Parathyroid adenoma (tissue), 2 donors: ENCODE measurements around the gene GSDME.
A peak's percentile ranks its signal among the peaks of the same experiment; 100 is the strongest.

Source experiments
- H2AFZ ChIP-seq: fragments of 300-600 bp; sonication (generic); one replicate; pipeline ENCODE4 v1.7.0; 2017; ENCODE audit warnings: antibody characterized with exemption, mild to moderate bottlenecking
- H3K27ac ChIP-seq: fragments of 300-600 bp; sonication (generic); one replicate; pipeline ENCODE4 v1.7.0; 2017
- H3K27me3 ChIP-seq: fragments of 300-600 bp; sonication (generic); one replicate; pipeline ENCODE4 v1.7.0; 2017; ENCODE audit warnings: low read length; ENCODE audit not compliant: control insufficient read depth, insufficient read depth
- H3K36me3 ChIP-seq: fragments of 300-600 bp; sonication (generic); one replicate; pipeline ENCODE4 v1.7.0; 2017; ENCODE audit warnings: low read length; ENCODE audit not compliant: control insufficient read depth, insufficient read depth
- H3K4me1 ChIP-seq: fragments of 300-600 bp; sonication (generic); one replicate; pipeline ENCODE4 v1.7.0; 2017; ENCODE audit warnings: control low read depth
- H3K4me2 ChIP-seq: fragments of 300-600 bp; sonication (generic); one replicate; pipeline ENCODE4 v1.7.0; 2017; ENCODE audit warnings: low read length
- H3K4me3 ChIP-seq: fragments of 300-600 bp; sonication (generic); one replicate; pipeline ENCODE4 v1.7.0; 2017; ENCODE audit warnings: low read depth, low read length
- H3K79me2 ChIP-seq: fragments of 300-600 bp; sonication (generic); one replicate; pipeline ENCODE4 v1.7.0; 2017; ENCODE audit warnings: control low read depth
- H3K9ac ChIP-seq: fragments of 300-600 bp; sonication (generic); one replicate; pipeline ENCODE4 v1.7.0; 2017; ENCODE audit warnings: mild to moderate bottlenecking
- H3K9me3 ChIP-seq: fragments of 300-600 bp; sonication (generic); one replicate; pipeline ENCODE4 v1.7.0; 2017; ENCODE audit warnings: low read length; ENCODE audit not compliant: control insufficient read depth
- TF ChIP-seq, protein P1 (sequence below): fragments of 300-600 bp; sonication (generic); IDR thresholded peaks from one replicate; pipeline ENCODE4 v1.7.0; 2017; ENCODE audit warnings: antibody characterized with exemption, mild to moderate bottlenecking
- donor health status: primary hyperparathyroidism.

GSDME gene

DNA sequence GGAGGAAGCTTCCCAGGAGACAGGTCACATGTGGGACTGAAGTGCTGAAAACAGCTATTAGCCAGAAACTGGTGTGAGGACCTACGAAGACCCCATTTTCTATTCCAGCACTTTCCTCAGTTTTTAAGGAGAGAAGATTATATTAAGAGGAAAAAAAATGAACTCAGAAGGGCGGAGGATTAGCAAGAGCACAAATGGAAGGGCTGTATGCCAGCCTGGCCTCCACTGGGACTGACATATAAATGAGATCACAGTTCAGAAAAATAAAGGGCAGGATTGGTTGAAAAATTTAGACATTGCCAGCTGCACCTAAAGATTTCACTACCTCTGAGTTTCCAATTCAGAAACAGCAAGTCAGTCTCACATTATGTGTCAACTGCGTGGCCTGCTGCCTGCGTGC is 53.0 kb downstream of the GSDME start:
- TF ChIP-seq, protein P1, sequence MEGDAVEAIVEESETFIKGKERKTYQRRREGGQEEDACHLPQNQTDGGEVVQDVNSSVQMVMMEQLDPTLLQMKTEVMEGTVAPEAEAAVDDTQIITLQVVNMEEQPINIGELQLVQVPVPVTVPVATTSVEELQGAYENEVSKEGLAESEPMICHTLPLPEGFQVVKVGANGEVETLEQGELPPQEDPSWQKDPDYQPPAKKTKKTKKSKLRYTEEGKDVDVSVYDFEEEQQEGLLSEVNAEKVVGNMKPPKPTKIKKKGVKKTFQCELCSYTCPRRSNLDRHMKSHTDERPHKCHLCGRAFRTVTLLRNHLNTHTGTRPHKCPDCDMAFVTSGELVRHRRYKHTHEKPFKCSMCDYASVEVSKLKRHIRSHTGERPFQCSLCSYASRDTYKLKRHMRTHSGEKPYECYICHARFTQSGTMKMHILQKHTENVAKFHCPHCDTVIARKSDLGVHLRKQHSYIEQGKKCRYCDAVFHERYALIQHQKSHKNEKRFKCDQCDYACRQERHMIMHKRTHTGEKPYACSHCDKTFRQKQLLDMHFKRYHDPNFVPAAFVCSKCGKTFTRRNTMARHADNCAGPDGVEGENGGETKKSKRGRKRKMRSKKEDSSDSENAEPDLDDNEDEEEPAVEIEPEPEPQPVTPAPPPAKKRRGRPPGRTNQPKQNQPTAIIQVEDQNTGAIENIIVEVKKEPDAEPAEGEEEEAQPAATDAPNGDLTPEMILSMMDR, result no peak
- H3K9me3 ChIP-seq, result no peaks in the 10 kb centered on the region
- H3K27ac ChIP-seq, result no peak overlapping the region
- H3K4me1 ChIP-seq, result peaks cover 21% of the 10 kb centered on the region
- no peak overlapping the region for H3K9ac ChIP-seq
- no peaks in the 10 kb centered on the region for H3K27me3 ChIP-seq
- no peaks in the 10 kb centered on the region for H3K79me2 ChIP-seq
- H3K4me2 ChIP-seq, result no peak overlapping the region
- no peak overlapping the region for H3K4me3 ChIP-seq
- H3K36me3 ChIP-seq, result no peaks in the 10 kb centered on the region
- H2AFZ ChIP-seq, result no peak overlapping the region

DNA sequence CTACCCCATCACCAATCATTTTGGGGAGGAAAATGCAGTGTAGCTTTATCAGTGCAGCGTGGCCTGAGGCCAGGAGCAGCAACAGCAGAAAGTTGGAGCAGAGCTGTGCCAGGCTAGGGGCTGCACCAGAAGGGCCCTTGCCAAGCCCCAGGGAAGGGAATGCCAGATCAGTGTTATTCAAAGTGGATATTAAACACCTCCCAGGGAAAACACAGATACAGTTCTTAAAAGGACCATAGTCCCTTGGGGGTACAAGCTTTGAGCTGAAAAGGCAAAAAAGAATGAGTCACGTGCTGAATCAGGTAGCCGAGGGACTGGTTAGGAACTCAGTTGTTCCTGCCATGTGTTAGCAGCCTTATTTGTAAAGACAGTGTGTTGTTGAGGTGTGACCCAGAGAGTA is 54.0 kb downstream of the GSDME start:
- Histone ChIP-seq H3K79me2 (no peaks in the 10 kb centered on the region), H3K4me2 (no peak overlapping the region), H3K4me1 (peaks cover 21% of the 10 kb centered on the region), H3K9me3 (no peaks in the 10 kb centered on the region), H3K27me3 (no peaks in the 10 kb centered on the region), H3K27ac (no peak overlapping the region), H3K36me3 (no peaks in the 10 kb centered on the region), H3K4me3 (no peak overlapping the region), H2AFZ (no peak overlapping the region), H3K9ac (no peak overlapping the region)
- TF ChIP-seq, protein P1, result no peak

DNA sequence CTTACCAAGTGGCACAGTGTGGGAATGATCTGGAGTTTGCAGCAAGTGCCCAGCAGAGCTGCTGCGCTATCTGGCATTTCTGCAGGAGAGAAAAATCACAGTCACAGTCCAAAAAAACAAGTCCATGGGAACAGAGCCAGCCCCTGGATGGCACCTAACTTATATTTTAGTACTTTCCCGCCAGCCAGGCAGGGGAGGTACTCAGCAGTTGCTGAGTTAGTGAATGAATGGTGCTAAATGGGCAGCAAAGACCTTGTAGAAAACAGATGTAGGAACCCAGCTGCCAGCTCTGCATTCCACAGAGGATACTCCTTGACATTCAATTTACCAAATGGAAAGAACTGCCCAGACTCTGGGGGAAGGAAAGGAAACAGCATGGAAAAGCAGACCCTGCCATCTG is 54.5 kb downstream of the GSDME start:
- Histone ChIP-seq H3K79me2 (no peaks in the 10 kb centered on the region), H3K27me3 (no peaks in the 10 kb centered on the region), H3K9ac (no peak overlapping the region), H3K4me1 (peaks cover 21% of the 10 kb centered on the region), H3K4me2 (no peak overlapping the region), H3K27ac (no peak overlapping the region), H2AFZ (no peak overlapping the region), H3K36me3 (no peaks in the 10 kb centered on the region), H3K9me3 (no peaks in the 10 kb centered on the region), H3K4me3 (no peak overlapping the region)
- TF ChIP-seq, protein P1, result no peak

DNA sequence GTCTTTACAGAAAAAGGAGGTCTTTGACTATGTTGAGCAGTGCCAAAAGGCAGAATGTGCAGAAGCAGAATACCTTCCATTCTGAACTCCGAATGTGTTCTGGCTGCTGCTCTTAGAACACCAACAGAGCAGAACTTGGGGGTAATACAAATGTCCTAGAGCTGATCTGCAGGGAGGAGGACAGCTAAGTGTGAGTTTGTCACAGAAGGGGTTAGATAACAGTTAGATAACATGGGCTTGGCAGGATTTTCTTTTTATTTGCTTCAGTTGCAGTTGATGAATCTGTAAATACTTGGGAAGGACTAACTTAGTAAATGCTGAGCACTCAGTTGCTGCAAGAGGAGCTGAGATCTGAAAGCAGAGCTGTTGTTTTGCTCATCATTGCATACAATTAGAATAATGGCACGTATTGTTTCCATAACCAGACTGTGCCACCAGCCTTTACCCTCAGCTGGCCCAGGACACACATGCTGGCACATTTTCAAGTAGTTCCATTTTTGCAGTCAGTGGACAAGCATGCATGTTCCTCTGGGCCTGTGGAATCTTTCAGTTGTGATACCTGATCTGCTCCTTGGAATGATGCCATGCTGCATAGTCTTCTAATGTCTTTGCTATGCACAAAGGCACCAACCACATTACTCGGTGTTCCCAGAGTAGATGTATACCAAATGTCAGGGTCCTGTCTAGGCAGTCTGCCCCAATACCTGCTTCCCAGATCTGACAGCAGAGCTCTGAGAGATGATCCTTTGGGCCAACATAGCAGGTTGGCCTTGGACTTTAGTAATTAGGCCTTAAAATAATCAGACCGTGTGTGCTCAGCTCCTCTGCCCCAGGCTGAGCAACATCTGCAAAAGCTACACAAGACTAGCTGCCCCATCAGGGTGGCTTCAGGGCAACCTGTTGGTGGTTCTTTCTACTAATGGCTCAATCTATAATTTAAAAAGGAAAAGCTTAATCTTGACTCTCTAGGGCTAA is 55.7 kb downstream of the GSDME start:
- Histone ChIP-seq H3K27me3 (no peaks in the 10 kb centered on the region), H3K9ac (no peak overlapping the region), H3K27ac (peak overlapping the region; percentile 30)

More for the DNA sequence above, 55.7 kb downstream of the GSDME start:
- Histone ChIP-seq H3K4me3 (no peak overlapping the region), H2AFZ (peak overlapping the region; percentile 48), H3K79me2 (no peaks in the 10 kb centered on the region), H3K4me1 (peaks cover 21% of the 10 kb centered on the region), H3K4me2 (no peak overlapping the region), H3K36me3 (no peaks in the 10 kb centered on the region), H3K9me3 (no peaks in the 10 kb centered on the region)
- TF ChIP-seq, protein P1, result no peak
